ENCODE results near the gene FADD. TPM values are rescaled to one million over a fixed set of nuclear protein-coding genes. Genes with fewer than 3 reads are reported as not detected.
"Not testable (repeated sequence)": the region's sequence is repeated elsewhere in the genome, so short reads cannot be mapped to it uniquely, and the experiment has no call there.

The FADD gene
- total and polyA plus RNA-seq, 3 donors from 2014 or later = 16.8 to 20.6 (median 20.6) TPM

DNA sequence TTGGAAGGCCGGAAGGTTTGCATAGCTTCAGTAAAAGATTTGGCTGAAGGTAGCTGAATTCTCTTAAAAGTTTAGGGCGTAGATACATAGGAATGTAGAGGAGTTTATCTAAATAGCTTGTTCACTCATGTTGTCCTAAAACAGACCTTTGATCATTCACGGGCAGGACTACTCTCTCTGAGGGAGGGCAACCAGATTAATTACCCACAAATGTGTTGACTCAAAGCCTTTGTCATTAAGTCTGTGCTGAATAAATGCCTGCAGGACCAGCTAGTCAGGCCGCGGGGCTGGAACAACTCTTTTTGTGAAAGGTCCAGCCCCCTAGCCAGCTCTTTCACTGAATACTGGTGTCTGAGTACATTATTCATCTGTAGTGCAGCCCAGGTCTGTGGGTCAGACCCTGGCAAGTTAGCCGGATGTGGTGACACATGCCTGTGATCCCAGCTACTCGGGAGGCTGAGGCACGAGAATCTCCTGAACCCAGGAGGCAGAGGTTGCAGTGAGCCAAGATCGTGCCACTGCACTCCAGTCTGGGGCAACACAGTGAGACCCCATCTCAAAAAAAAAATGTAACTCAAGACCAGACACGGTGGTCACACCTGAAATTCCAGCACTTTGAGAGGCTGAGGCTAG is 2.8 kb upstream of the FADD start:
- WGBS, 2 donors = 83 to 84% methylated on average over 10 of the region's 10 CpGs
- H3K9me3 ChIP-seq = no peaks in the 10 kb centered on the region
- no peaks in the 10 kb centered on the region for H3K27me3 ChIP-seq
- H3K36me3 ChIP-seq (ENCODE audit: low read depth, missing control alignments) = no peaks in the 10 kb centered on the region
- no peak overlapping the region for H3K27ac ChIP-seq
- peaks cover 9% of the 10 kb centered on the region for H3K4me1 ChIP-seq
- no peak for TF ChIP-seq POLR2A (IDR thresholded peaks at IDR 0.05)
- TF ChIP-seq, protein P1, sequence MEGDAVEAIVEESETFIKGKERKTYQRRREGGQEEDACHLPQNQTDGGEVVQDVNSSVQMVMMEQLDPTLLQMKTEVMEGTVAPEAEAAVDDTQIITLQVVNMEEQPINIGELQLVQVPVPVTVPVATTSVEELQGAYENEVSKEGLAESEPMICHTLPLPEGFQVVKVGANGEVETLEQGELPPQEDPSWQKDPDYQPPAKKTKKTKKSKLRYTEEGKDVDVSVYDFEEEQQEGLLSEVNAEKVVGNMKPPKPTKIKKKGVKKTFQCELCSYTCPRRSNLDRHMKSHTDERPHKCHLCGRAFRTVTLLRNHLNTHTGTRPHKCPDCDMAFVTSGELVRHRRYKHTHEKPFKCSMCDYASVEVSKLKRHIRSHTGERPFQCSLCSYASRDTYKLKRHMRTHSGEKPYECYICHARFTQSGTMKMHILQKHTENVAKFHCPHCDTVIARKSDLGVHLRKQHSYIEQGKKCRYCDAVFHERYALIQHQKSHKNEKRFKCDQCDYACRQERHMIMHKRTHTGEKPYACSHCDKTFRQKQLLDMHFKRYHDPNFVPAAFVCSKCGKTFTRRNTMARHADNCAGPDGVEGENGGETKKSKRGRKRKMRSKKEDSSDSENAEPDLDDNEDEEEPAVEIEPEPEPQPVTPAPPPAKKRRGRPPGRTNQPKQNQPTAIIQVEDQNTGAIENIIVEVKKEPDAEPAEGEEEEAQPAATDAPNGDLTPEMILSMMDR (IDR thresholded peaks at IDR 0.05) = no peak
- no peak overlapping the region for H3K4me3 ChIP-seq
- DNase-seq = no peak
- intact Hi-C loops (cut with DNase I; ENCODE audit: low total_unique reads) = no loop called here

DNA sequence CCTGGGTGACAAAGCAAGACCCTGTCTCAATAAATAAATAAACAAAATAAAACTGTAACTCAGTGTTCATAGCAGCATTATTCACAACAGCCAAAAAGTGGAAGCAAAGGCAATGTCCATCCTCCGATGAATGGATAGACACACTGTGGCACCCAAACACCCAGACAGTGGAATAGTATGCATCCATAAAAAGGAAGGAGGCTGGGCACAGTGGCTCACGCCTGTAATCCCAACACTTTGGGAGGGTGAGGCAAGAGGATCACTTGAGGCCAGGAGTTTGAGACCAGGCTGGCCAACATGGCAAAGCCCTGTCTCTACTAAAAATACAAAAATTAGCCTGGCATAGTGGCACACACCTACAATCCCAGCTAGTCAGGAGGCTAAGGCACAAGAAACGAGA is 2.0 kb upstream of the FADD start:
- 83 to 94% methylated on average over 3 of the region's 3 CpGs for WGBS, 2 donors
- H3K36me3 ChIP-seq (ENCODE audit: low read depth, missing control alignments); intact Hi-C loops (cut with DNase I; ENCODE audit: low total_unique reads); H3K27ac ChIP-seq; H3K4me1 ChIP-seq; DNase-seq; H3K27me3 ChIP-seq; H3K4me3 ChIP-seq; H3K9me3 ChIP-seq: not testable (repeated sequence)

DNA sequence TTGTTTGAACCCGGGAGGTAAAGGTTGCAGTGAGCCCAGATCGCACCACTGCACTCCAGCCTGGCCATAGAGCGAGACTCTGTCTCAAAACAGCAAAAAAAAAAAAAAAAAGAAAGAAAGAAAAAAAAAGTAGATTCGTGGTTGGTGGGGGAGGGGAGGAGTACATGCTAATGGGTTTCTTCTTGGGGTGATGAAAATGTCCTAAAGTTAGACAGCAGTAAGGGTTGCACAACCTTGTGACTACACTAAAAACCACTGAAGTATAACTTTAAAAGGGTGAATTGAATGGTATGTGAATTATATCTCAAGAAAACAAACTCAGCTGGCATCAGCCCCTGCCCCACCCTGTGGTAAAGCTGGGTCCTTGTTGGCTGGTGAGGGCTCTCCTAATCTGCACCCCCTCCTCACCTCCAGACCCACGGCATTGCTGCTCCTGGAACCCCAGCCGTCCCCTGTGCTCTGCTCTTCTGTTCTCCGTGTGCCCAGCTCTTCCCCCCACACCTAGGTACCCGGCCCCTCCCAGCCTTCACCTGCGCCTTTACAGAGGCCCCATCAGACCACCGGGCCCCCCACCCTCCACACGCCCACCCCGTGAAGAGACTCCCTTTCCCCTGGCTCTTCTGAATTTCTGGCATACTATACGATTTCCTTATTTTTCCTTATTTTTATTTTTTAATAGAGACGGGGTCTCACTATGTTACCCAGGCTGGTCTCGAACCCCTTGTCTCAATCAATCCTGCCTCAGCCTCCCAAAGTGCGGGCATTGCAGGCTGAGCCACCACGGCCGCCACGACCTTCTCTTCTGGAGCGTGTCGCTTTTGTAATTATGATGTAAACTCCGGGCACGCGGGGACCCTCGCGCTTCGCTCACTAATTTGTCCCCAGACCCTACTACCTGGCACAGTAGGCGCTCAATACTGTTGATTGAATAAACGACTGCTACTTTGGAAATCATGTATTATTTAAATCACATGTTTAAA is 924 bp upstream of the FADD start:
- WGBS, 2 donors = 51 to 66% methylated on average over 29 of the region's 29 CpGs
- no peaks in the 10 kb centered on the region for H3K36me3 ChIP-seq (ENCODE audit: low read depth, missing control alignments)
- TF ChIP-seq POLR2A (IDR thresholded peaks at IDR 0.05) = no peak
- TF ChIP-seq, protein P1 (IDR thresholded peaks at IDR 0.05) = no peak
- peaks cover 9% of the 10 kb centered on the region for H3K4me1 ChIP-seq
- H3K27ac ChIP-seq = peak overlapping the region in 1 of 2 donors; percentile 82
- intact Hi-C loops (cut with DNase I; ENCODE audit: low total_unique reads) = no loop called here
- no peaks in the 10 kb centered on the region for H3K27me3 ChIP-seq
- peak overlapping the region; percentile 86 to 99 for H3K4me3 ChIP-seq
- no peaks in the 10 kb centered on the region for H3K9me3 ChIP-seq
- no peak for DNase-seq

DNA sequence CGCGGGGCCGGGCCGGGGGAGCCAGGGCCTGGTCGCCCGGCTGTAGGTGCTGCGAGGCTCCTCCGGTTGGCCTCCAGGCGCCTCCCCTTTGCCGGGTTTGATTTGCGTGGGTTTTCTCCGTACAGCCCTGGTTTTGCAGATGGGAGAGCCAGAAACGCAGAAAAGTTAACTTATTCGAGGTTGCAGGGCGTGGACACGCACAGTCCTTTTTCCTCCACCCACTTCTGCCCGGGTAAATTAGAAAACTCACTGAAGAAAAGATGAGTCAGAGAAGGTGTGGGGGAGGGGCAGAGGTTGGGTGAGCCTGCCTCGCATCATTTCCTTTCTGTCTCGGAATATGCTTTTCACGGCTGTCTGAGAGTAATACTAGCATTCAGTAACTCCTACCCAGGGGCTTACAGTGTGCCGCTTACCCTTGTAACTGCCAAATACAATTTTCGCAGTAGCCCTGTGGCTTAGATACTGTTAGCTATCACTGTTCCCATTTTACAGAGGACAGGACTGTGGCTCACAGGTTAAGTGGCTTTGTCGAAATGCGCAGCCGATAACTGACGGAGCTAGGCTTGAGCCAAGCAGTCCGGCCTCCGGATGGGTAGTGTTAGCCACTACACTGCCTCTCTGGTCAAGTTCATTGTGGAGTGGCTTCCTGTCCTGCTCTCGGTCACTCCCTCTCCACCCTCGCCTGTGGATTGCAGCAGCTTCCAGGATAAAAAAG is 812 bp downstream of the FADD start:
- Histone ChIP-seq H3K4me1 (peaks cover 9% of the 10 kb centered on the region), H3K9me3 (no peaks in the 10 kb centered on the region), H3K27ac (peak overlapping the region; percentile 15 to 82), H3K4me3 (peak overlapping the region; percentile 86 to 99), H3K27me3 (no peaks in the 10 kb centered on the region), H3K36me3 (ENCODE audit: low read depth, missing control alignments) (no peaks in the 10 kb centered on the region)
- intact Hi-C loops (cut with DNase I; ENCODE audit: low total_unique reads) = no loop called here
- TF ChIP-seq POLR2A (IDR thresholded peaks at IDR 0.05) = no peak
- TF ChIP-seq, protein P1 (IDR thresholded peaks at IDR 0.05) = no peak
- peak; percentile 56 for DNase-seq
- 3 to 5% methylated on average over 27 to 30 of the region's 30 CpGs for WGBS, 2 donors

DNA sequence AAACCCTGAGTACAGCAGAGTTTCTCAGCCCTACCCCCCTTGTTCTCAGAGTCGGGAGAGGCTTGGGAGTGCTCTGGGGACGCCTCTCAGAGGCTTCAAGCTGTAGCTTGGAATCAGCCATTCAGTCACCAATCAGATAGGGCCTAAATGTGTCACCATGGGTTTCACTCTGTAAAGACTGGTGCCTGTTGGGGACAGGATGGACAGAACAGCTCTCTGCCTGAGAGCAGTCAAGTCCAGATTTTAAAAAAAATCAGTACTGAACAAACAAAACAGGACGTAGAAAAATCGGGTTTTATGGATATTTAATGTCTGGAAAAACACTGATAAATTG is 1.3 kb downstream of the FADD start:
- peak overlapping the region; percentile 15 to 82 for H3K27ac ChIP-seq
- WGBS, 2 donors = 31 to 33% methylated on average over 4 of the region's 4 CpGs
- intact Hi-C loops (cut with DNase I; ENCODE audit: low total_unique reads) = no loop called here

More for the DNA sequence above, 1.3 kb downstream of the FADD start:
- Histone ChIP-seq H3K9me3 (no peaks in the 10 kb centered on the region), H3K4me1 (peaks cover 9% of the 10 kb centered on the region), H3K27me3 (no peaks in the 10 kb centered on the region), H3K4me3 (peak overlapping the region in 1 of 2 donors; percentile 99), H3K36me3 (ENCODE audit: low read depth, missing control alignments) (no peaks in the 10 kb centered on the region)
- TF ChIP-seq, protein P1 (IDR thresholded peaks at IDR 0.05) = no peak
- no peak for TF ChIP-seq POLR2A (IDR thresholded peaks at IDR 0.05)
- DNase-seq = no peak
